PFSK-1 (cell line): ENCODE measurements around the gene SEC31A.

ENCODE experiments used
- FOXP2 ChIP-seq: optimal IDR thresholded peaks from 2 replicates; pipeline ENCODE3; 2011; ENCODE audit warnings: borderline replicate concordance, control low read depth, inconsistent platforms; ENCODE audit not compliant: insufficient read depth; ENCODE audit errors: extremely low read length, extremely low read depth
- POLR2AphosphoS5 ChIP-seq: IDR thresholded peaks from 2 replicates; pipeline ENCODE4 v1.6.1; 2012; ENCODE audit warnings: low read depth, mild to moderate bottlenecking, control low read depth, low read length, moderate library complexity
- REST ChIP-seq, 2 experiments: IDR thresholded peaks; 2 replicates each; pipeline versions ENCODE4 v1.6.1 to v1.8.0; 2011 to 2012; ENCODE audit warnings: low read depth in 2 of 2, low read length in 2 of 2, control low read depth in 1 of 2, inconsistent platforms in 1 of 2, mild to moderate bottlenecking in 1 of 2, moderate library complexity in 1 of 2; ENCODE audit not compliant: insufficient read depth in 1 of 2
- SIN3A ChIP-seq: IDR thresholded peaks from 2 replicates; pipeline ENCODE4 v1.6.1; 2012; ENCODE audit warnings: mild to moderate bottlenecking, low read length, moderate library complexity, borderline replicate concordance; ENCODE audit not compliant: insufficient read depth
- TAF1 ChIP-seq: IDR thresholded peaks from 2 replicates; pipeline ENCODE4 v1.6.1; 2012; ENCODE audit warnings: low read length, control low read depth, borderline replicate concordance; ENCODE audit not compliant: insufficient read depth

- TF ChIP-seq POLR2AphosphoS5 (no peak), TAF1 (no peak), REST (IDR thresholded peaks at IDR 0.05; ENCODE audit: insufficient read depth in 1 of 2, low read depth in 2 of 2, low read length in 2 of 2) (no peak), SIN3A (no peak), FOXP2 (no peak)
These were observed 4.6 kb downstream of the SEC31A start for GRCh38 chr4:82886147-82886942.
